HK-2 (cell line): ENCODE measurements around the gene COX7A2.

Experiments
- DNase-seq: peaks from one replicate; pipeline ENCODE4 v3.0.0-alpha.2; 2018; ENCODE audit not compliant: unreplicated experiment

Gene COX7A2

DNA sequence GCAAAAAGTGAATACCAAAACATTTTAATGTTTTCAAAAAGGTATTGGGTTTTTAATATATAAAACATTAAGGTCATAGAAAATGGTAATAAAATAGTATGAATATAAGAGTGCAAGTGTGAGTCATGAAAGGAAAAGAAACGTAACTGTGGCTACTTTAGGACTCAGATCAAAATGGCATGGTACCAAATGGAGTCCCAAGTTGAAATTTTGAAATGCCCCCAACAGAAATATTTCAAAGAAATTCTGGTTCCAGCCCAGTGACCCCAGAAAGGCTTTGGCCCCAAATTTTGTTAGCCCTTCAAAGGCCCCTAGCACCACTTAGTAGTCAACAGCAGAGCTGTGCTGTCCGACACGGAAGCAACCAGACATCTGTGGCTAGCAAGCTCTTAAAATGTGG, 43.7 kb downstream of the COX7A2 start:
- DNase-seq, result no peak

DNA sequence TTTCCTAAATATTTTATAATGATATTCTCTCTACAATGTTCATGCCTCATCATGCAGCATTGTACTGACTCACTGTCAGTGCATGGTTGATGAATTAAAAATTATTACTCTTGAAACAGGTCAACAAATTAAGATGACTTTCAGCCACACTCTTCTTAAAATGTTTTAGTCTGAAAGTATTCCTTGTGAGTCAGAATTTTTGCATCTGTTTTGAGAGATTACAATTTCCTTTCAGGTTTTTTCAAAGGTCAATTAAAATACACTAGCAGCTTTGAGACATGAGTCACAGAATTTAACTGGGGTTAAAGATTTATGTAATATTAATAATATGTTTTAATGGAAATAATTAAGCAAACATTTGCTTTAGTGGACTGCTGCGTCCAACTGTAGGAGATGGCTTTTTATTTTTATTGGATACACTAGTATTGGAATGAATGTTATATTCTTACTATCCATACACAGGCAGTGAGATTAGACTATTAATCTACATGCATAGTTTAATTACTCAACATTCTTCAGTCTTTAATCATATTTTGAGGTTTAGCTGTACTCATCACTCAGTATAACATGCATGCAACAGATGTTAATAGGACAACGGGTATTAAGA, 47.4 kb downstream of the COX7A2 start:
- DNase-seq, result no peak

DNA sequence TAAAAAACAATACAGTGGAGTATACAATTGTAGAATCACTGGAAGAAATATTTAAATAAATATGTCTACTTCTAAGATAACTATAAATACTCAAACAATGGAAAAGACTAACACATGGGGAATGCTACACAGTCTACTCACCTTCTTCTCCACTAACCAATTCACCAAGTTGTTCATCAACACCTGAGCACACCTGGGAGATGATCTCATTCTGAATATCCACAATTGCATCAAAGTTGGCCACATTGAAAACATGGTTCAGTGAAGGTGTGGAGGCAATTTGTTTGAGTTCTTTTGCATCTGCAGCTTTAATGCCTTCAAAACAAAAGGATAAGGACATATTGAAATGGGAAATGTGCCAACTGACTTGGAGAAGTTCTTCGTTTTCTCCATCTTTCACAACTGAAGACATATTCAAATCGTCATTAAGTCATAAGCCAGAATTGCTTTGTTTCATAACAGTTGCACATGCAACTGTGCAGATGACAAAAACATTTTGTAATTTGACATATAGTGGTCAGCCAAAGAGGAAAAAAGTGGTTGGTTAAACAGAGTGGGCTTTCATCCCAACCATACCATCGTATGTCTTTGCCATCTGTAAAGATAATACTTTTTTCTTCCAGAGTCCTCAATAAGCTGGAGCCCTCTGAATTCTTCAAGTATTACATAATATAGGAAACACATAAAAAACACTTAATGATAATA, 55.2 kb downstream of the COX7A2 start:
- DNase-seq, result no peak
